ENCODE measurements around the gene PMPCA. TPM values are rescaled to one million over a fixed set of nuclear protein-coding genes. Genes with fewer than 3 reads are reported as not detected.

PMPCA gene
- total and polyA plus RNA-seq, 2 of the 8 experiments (the other 6 are each of a cell fraction or from before 2014, with no cell fraction given) = 60.0 to 88.2 TPM

GRCh38 chr9:136433849-136434579 lies 23.6 kb downstream of the PMPCA start (continued):
- TF ChIP-seq ATF2 (IDR thresholded peaks at IDR 0.05; ENCODE audit: low read length) (no peak), PHF8 (conservative IDR thresholded peaks at IDR 0.05; ENCODE audit: low read depth, low read length) (no peak), MAFK (IDR thresholded peaks at IDR 0.05; ENCODE audit: low read depth, low read length) (no peak), RBBP5 (IDR thresholded peaks at IDR 0.05; ENCODE audit: borderline replicate concordance, low read depth, low read length) (no peak), CBX5 (IDR thresholded peaks at IDR 0.05; ENCODE audit: low read depth, low read length) (no peak)

All from H1 (cell line).